Psoas muscle (tissue), 8 donors: Measurements from ENCODE around the gene ULK4. TPM values are rescaled to one million over a fixed set of nuclear protein-coding genes. Genes with fewer than 3 reads are reported as not detected.

Experiments
- ATAC-seq, 4 donors: fragments of 200-7000 bp; cut with Tn5 transposase; one replicate each; pipeline ENCODE4 v1.9.1; 2020; ENCODE audit warnings: moderate library complexity in 3 of 4, mild to moderate bottlenecking in 2 of 4
- DNase-seq, 2 donors: peaks; one replicate each; pipeline ENCODE4 v3.0.0-alpha.2; 2020
- H3K27ac ChIP-seq: fragments of 200-600 bp; one replicate; pipeline ENCODE4 v1.8.0; 2022
- H3K27me3 ChIP-seq, 3 donors: fragments of 200-600 bp in 1 of 3; one replicate each; pipeline versions ENCODE4 v1.6.1 to v1.8.0; 2013 to 2022; ENCODE audit warnings: low read length in 2 of 3, mild to moderate bottlenecking in 2 of 3, moderate library complexity in 1 of 3; ENCODE audit not compliant: insufficient read depth in 3 of 3
- H3K36me3 ChIP-seq, 2 donors: fragments of 200-600 bp in 1 of 2; one replicate each; pipeline versions ENCODE4 v1.6.1 to v1.8.0; 2013 to 2022; ENCODE audit warnings: low read depth in 1 of 2, mild to moderate bottlenecking in 1 of 2, moderate library complexity in 1 of 2; ENCODE audit not compliant: insufficient read depth in 1 of 2
- H3K4me1 ChIP-seq: fragments of 200-600 bp; one replicate; pipeline ENCODE4 v1.8.0; 2022
- H3K4me3 ChIP-seq: fragments of 200-600 bp; one replicate; pipeline ENCODE4 v1.8.0; 2022; ENCODE audit warnings: mild to moderate bottlenecking
- H3K9me3 ChIP-seq: fragments of 200-600 bp; one replicate; pipeline ENCODE4 v1.8.0; 2022
- WGBS, 3 donors: extraction: QIAGEN DNeasy Blood & Tissue Kit; methylation state at CpG; one replicate each; pipeline versions ENCODE4 v1.1.6 to v1.1.7; 2013; 5-methylcytosine and 5-hydroxymethylcytosine counted together
- intact Hi-C, 2 donors: fragments of 100-400 bp; cut with DNase I; formaldehyde crosslinking; loops; one replicate each; pipeline versions ENCODE4 v1.11.0 to v1.14.2; 2022
- polyA plus RNA-seq, 3 donors: library from polyadenylated mRNA; stranded (reverse); fragments of 200-250 nt; gene quantifications; one replicate each; pipeline ENCODE4 v1.2.3, GENCODE V29; 2013
- total RNA-seq, 4 donors: library from RNA; stranded (reverse); fragmentation: NEBNext Ultra II Directional in 2 of 4; extraction: Animal tissue kit (Norgen Biotek cat#: 25700) in 2 of 4; gene quantifications; one replicate each; pipeline versions ENCODE4 v1.2.1 to v1.2.4, GENCODE V29; 2021 to 2023
- TF ChIP-seq, protein P1 (sequence below): fragments of 200-600 bp; IDR thresholded peaks from one replicate; pipeline ENCODE4 v1.8.0; 2022; ENCODE audit warnings: antibody characterized with exemption
- donor health status: healthy with polysubstance abuse.
- donor health status: DM: no; HTN: no; CAD: no; lungs with moderate emphysema.
- donor health status: Bipolar disorder and iron deficiency.
- donor health status: healthy.
- donor health status: DM: yes; HTN: yes; CAD: no.
- donor health status: DM: no; HTN: no; CAD: no.
- donor health status: DM: no; HTN: no; CAD: no.
- donor health status: DM: yes; HTN: yes; CAD: no.

ULK4 gene
- total and polyA plus RNA-seq, 7 donors = 0.61 to 3.2 (median 1.0) TPM

DNA sequence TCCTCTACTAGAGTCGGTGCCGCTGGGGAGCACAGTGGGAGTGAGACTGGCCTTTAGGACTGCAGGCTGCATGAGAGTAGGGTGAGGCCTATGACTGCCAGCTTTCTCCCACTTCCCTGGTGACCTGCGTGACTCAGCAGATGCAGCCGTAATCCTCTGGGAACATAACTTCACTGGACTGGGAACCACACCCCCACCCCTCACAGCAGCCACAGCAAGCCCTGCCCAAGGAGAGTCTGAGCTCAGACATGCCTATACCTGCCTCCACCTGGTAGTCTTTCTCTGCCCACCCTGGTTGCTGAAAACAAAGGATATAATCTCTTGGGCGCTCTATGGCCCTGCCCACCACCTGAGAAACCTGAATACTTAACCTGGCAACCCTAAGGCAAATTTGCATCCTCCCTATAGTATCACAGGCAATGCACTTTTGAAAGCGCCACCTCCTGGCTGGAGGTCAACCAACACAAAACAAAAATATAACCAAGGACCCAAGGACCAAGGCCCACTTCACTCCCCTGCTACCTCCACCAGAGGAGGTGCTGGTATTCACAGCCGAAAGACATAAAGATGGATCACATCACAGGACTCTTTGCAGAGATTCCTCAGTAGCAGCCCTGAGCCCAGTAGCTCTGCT, 453.7 kb downstream of the ULK4 start:
- TF ChIP-seq, protein P1, sequence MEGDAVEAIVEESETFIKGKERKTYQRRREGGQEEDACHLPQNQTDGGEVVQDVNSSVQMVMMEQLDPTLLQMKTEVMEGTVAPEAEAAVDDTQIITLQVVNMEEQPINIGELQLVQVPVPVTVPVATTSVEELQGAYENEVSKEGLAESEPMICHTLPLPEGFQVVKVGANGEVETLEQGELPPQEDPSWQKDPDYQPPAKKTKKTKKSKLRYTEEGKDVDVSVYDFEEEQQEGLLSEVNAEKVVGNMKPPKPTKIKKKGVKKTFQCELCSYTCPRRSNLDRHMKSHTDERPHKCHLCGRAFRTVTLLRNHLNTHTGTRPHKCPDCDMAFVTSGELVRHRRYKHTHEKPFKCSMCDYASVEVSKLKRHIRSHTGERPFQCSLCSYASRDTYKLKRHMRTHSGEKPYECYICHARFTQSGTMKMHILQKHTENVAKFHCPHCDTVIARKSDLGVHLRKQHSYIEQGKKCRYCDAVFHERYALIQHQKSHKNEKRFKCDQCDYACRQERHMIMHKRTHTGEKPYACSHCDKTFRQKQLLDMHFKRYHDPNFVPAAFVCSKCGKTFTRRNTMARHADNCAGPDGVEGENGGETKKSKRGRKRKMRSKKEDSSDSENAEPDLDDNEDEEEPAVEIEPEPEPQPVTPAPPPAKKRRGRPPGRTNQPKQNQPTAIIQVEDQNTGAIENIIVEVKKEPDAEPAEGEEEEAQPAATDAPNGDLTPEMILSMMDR = no peak
- H3K4me3 ChIP-seq = no peak overlapping the region

DNA sequence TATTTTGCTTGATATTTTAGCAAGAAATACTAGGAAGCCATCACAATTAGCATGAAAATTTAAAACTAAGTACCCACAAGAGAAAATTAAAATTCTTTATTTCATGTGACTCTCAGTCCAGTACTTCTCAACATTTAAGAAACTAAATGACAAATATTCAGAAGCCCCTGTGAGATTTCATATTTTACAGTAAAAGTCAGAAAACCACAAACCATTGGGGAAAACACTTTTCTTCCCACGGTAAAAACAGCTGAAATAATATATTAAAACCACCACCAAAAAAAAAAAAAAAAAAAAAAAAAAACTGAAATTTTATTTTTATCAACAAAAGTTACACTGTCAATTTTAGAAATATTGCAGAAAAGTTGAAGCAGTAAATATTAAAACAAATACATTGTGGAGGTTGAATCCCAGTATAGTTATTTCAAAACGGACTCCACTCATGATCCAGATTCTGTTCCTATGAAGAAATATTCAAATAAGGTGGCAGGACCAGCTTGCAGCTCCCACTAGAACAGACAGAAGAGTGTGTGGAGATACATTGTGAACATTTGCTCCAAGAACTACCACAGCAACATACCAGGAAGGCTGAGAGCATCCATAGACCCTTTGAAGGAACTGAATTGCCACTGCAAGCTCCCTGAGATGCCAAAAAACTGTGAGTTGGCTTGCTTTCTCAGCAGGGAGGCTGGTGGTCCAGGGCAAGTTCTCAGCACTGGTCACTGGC, 454.4 kb downstream of the ULK4 start:
- no peak for DNase-seq

More for the DNA sequence above, 453.7 kb downstream of the ULK4 start:
- intact Hi-C loops = no loop called here
- Histone ChIP-seq H3K4me1 (no peaks in the 10 kb centered on the region), H3K36me3 (no peaks in the 10 kb centered on the region), H3K9me3 (peaks cover 2% of the 10 kb centered on the region), H3K27ac (no peak overlapping the region), H3K27me3 (no peaks in the 10 kb centered on the region)
- ATAC-seq = no peak
- WGBS, 3 donors = 87 to 95% (median 91%) methylated on average over 7 of the region's 7 CpGs
- no peak for DNase-seq

DNA sequence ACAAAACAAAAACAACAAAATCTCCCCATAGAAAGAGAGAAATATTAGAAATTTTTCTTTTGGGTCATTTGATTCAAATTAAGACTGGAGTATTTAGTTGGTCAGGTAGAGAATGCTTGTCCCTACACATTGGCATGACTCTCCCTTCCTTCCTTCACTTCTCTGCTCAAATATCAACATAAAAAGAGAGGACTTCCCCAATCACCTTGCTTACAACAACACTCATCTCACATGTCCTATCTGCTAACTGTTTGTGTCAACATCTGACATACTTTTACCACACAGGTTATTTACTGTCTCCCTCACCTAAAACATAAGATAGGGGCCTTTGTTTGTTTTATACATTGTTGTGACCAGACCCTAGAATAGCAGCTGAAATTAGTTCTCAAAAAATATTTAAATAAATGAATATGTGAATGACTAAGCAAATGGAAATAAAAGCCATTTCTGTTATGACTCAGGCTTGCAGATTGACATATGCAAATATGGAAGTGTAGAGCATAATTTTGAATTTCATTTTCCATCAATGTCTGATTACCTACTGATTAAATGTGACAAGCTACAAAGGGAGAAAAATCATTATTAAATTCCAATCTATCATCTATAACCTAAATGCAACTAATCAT, 457.8 kb downstream of the ULK4 start:
- TF ChIP-seq, protein P1 = no peak
- no peak overlapping the region for H3K27ac ChIP-seq
- no peaks in the 10 kb centered on the region for H3K4me1 ChIP-seq
- intact Hi-C loops = no loop called here
- no peaks in the 10 kb centered on the region for H3K36me3 ChIP-seq
- no peak for ATAC-seq
- no peaks in the 10 kb centered on the region for H3K27me3 ChIP-seq
- no peaks in the 10 kb centered on the region for H3K9me3 ChIP-seq
- no peak for DNase-seq
- H3K4me3 ChIP-seq = no peak overlapping the region

More for the DNA sequence above, 454.4 kb downstream of the ULK4 start:
- no peak overlapping the region for H3K27ac ChIP-seq
- H3K36me3 ChIP-seq = no peaks in the 10 kb centered on the region
- intact Hi-C loops = no loop called here
- no peak overlapping the region for H3K4me3 ChIP-seq
- H3K4me1 ChIP-seq = no peaks in the 10 kb centered on the region
- no peaks in the 10 kb centered on the region for H3K27me3 ChIP-seq
- peaks cover 2% of the 10 kb centered on the region for H3K9me3 ChIP-seq
- 54 to 67% (median 63%) methylated on average over 2 of the region's 2 CpGs for WGBS, 3 donors
- no peak for ATAC-seq
- TF ChIP-seq, protein P1 = no peak

DNA sequence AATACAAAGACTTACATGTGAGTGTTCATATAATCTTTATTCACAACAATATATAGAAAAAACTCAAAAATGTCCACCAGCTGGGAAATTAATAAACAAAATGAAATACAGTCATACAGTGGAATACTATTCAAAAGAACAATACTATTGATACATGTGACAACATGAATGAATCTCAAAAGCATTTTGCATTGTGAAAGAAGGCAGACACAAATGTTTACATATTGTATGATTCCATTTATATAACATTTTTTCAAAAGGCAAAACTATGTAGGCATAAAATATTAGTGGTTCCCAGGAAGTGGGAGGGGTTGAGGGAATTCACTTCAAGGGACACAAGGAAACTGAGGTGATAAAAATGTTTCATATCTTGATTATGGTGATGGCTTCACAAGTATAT, 459.4 kb downstream of the ULK4 start:
- H3K9me3 ChIP-seq = no peaks in the 10 kb centered on the region
- no peaks in the 10 kb centered on the region for H3K36me3 ChIP-seq
- DNase-seq (no peak), ATAC-seq (no peak)
- H3K27ac ChIP-seq = no peak overlapping the region
- H3K4me1 ChIP-seq = no peaks in the 10 kb centered on the region
- intact Hi-C loops = no loop called here
- TF ChIP-seq, protein P1 = no peak
- no peak overlapping the region for H3K4me3 ChIP-seq
- no peaks in the 10 kb centered on the region for H3K27me3 ChIP-seq
